GM20431 (cell line): Measurements from ENCODE around the gene CASR.
"Not testable (repeated sequence)": the region's sequence is repeated elsewhere in the genome, so short reads cannot be mapped to it uniquely, and the experiment has no call there.

Experiments used
- in situ Hi-C: fragments of 300-500 bp; cut with MseI, MboI; formaldehyde crosslinking; loops from one replicate; pipeline ENCODE4 v1.15.0; 2020; ENCODE audit warnings: low sequenced_read_pairs; ENCODE audit not compliant: unreplicated experiment

CASR gene, protein sequence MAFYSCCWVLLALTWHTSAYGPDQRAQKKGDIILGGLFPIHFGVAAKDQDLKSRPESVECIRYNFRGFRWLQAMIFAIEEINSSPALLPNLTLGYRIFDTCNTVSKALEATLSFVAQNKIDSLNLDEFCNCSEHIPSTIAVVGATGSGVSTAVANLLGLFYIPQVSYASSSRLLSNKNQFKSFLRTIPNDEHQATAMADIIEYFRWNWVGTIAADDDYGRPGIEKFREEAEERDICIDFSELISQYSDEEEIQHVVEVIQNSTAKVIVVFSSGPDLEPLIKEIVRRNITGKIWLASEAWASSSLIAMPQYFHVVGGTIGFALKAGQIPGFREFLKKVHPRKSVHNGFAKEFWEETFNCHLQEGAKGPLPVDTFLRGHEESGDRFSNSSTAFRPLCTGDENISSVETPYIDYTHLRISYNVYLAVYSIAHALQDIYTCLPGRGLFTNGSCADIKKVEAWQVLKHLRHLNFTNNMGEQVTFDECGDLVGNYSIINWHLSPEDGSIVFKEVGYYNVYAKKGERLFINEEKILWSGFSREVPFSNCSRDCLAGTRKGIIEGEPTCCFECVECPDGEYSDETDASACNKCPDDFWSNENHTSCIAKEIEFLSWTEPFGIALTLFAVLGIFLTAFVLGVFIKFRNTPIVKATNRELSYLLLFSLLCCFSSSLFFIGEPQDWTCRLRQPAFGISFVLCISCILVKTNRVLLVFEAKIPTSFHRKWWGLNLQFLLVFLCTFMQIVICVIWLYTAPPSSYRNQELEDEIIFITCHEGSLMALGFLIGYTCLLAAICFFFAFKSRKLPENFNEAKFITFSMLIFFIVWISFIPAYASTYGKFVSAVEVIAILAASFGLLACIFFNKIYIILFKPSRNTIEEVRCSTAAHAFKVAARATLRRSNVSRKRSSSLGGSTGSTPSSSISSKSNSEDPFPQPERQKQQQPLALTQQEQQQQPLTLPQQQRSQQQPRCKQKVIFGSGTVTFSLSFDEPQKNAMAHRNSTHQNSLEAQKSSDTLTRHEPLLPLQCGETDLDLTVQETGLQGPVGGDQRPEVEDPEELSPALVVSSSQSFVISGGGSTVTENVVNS

DNA sequence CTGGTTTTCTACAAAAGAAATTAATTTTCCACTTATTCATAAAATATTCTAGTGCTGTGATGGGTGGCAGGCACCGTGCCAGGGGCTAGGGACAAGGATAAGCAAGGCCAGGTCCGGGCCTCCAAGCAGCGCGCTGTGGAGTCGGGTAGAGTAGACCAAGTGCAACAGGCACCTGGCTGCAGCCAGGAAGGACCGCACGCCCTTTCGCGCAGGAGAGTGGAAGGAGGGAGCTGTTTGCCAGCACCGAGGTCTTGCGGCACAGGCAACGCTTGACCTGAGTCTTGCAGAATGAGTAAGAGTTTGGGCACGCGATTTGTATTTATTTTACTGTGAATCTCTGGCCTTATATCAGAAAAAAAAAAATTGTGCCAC, at the start of gene CASR:
TSS of gene CASR (plus strand) at position 148 of the 372 bp plus-strand sequence. CDS start 70,522 bp downstream, outside the sequence.
- in situ Hi-C loops, result no loop called here

GRCh38 chr3:122146466-122146865, 37.0 kb upstream of the CASR start:
- in situ Hi-C loops, result no loop called here

GRCh38 chr3:122148941-122149627, 34.4 kb upstream of the CASR start:
- in situ Hi-C loops, result no loop called here

- in situ Hi-C loops, result no loop called here
Observed at GRCh38 chr3:122151480-122151879, 32.0 kb upstream of the CASR start.

DNA sequence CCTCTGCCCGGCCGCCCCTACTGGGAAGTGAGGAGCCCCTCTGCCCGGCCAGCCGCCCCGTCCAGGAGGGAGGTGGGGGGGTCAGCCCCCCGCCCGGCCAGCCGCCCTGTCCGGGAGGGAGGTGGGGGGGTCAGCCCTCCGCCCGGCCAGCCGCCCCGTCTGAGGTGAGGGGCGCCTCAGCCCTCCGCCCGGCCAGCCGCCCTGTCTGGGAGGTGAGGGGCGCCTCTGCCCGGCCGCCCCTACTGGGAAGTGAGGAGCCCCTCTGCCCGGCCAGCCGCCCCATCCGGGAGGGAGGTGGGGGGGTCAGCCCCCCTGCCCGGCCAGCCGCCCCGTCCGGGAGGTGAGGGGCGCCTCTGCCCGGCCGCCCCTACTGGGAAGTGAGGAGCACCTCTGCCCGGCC, 18.5 kb upstream of the CASR start:
- in situ Hi-C loops, result not testable (repeated sequence)

GRCh38 chr3:122167630-122168029, 15.8 kb upstream of the CASR start:
- in situ Hi-C loops, result no loop called here

DNA sequence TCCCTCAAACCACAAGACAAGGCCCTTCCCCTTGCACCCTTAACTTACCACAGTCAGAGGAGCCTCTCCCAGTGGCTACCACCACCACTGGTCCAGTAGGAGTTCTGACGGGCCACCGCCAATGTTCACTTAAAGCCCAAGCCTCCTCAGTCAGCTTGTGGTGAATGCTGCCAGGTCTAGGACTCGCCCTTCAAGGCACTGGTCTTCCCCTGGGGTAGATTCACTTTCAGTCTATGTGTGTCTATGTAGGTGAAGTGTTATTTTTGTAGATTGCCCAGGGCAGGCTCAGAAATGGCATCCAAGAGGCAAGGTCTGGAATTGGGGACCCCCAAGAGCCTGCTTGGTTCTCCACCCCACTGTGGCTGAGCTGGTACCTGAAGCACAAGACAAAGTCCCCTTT, 15.4 kb upstream of the CASR start:
- in situ Hi-C loops, result no loop called here

- in situ Hi-C loops, result no loop called here
Observed at GRCh38 chr3:122169911-122170310, 13.6 kb upstream of the CASR start.

GRCh38 chr3:122171361-122171760, 12.1 kb upstream of the CASR start:
- in situ Hi-C loops, result not testable (repeated sequence)

GRCh38 chr3:122178711-122179110, 4.8 kb upstream of the CASR start:
- in situ Hi-C loops, result no loop called here

DNA sequence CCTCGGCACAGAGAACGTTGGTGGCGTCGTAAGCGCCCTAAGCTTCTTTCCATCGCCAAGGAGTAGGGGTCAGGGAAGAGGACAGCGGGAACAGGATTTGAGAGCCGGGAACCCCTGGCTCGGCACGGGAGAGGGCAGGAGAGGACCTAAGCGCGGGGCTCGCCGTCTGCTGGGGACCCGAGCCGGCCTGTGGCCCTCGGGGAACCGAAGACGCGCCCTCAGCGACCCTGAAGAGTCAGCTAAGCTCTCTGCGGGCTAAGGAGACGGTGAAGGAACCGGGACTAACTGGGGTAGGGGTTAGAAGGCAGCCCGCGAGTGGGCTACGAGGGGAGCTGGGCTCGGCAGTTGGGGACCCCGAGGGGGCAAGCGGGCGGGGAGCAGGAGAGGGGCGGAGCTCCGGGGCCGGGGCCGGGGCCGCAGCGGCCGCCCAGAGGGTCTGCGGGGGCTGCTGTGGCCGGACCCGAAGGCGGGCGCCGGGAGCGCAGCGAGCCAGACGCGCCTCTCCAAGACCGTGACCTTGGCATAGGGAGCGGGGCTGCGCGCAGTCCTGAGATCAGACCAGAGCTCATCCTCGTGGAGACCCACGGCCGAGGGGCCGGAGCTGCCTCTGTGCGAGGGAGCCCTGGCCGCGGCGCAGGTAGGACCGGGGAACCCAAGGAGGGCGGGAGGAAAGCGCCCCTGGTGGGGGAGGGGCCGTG, 574 bp downstream of the CASR start:
- in situ Hi-C loops, result no loop called here

DNA sequence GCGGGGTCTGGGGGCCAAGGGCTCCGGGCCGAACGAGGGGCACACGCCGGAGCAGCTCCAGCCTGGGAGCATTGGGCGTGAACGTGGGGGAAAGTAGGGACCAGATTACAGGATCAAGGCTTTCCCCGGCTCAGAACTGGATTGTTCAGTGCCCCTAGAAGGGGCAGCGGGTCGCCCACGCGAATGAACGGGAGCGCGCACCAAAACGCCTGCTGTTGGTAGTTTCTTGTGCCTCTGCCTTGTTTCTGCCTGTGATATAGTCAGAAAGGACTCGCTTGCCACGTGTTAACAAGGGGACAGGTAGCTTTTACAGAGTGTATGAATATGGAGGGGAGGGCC, 1.1 kb downstream of the CASR start:
- in situ Hi-C loops, result no loop called here

DNA sequence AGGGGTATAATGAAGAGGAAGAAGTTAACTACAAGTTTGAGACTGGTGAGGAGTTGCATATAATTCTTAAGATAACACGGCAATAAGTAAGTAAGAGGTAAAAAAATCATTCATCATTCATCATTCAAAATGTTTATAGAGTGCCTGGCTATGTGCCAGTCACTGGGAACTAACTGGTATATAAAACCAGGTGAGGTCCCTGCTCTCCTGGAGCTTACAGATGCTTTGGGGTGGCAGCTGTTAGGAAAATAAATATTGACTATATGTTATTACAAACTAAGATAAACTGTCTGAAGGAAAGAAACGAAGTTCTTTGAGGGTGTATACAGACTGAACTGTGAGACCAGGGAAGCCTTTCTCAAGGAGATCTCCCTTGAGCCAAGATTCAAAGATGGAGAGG, 2.9 kb downstream of the CASR start:
- in situ Hi-C loops, result no loop called here

DNA sequence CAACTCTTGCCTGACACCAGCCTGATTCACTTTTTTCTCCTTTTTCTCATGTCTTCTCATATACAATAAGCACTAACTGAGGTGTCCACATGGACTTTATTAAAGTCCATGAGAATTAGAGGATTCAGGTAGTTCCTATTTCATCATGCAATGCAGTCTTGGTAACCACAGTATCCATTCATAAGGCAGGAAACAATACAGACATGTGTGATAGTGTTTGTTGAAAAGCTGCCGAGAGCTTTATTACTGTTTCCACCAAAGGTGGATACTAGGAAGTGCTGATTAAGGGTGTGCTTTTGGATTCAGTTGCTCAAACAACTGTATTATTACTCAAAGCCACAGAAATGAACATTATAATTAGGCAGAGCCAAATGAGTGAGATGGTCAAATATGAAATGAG, 5.3 kb downstream of the CASR start:
- in situ Hi-C loops, result no loop called here

DNA sequence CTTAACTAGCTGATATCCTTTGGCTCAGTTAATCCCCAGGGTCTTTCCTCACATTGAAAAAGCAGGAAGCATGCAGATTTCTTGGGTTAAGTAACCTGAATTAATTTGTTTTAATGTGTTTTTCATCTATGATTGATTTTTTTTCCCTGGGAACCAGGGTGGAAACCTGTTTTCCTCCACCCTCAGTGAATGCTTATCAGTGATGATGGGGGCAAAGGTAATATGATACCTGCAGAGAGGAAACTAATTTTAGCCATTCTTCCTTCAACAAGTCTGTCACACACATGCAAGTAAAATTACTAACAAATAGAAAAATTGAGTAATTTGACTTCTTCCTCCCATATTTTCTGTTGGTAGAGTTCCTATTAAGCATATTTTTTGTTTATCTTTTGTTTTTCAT, 5.9 kb downstream of the CASR start:
- in situ Hi-C loops, result no loop called here

DNA sequence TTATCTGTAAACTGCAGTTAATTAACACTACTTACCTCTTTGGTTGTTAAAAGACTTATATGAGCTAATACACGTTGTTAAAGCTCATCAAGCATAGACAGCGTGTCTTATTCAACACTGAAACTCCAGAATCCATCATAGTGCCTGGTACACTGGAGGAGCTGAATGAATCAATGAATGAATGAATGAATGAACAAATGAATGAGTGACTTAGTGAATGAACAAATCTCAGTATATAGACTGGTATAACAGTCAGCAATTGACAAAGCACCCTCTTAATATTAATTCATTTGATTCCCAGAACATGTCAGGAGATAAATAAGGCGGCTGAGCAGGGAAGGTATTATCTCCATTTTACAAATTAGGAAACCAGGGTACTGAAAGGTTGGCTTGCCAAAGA, 7.1 kb downstream of the CASR start:
- in situ Hi-C loops, result no loop called here

DNA sequence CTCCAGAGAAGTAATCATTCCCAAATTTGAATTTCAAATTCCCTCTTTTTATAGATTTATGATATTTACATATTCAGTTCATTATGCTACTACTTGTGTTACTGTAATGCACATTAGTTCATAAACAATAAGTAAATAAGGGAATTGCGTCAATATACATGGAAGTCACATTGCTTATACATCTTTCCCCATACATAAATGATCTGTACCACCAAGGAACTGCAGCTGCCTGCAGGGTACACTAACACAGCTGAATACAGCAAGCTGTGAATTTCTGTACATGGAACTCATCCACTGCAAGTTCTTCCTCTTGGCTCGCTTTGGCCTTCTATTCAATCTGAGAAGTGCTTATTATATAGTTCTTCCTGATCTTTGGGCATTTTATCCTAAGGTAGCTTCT, 15.5 kb downstream of the CASR start:
- in situ Hi-C loops, result no loop called here

DNA sequence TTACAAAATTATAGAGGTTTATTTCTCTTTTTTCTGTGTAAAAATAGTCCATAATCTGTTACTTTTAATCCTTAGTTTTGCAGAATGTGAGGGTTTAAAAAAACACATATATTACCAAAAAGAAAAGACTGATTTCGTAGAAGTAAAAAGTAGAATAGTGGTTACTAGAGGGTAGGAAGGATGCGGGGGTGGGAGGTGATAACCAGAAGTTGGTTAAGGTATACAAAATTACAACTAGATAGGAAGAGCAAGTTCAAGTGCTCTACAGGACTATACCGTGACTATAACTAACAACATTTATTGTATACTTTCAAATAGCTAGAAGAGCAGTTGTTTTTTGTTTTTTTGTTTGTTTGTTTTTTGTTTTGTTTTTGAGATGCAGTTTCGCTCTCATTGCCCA, 16.1 kb downstream of the CASR start:
- in situ Hi-C loops, result no loop called here

- in situ Hi-C loops, result no loop called here
Observed at GRCh38 chr3:122200661-122201060, 17.2 kb downstream of the CASR start.

DNA sequence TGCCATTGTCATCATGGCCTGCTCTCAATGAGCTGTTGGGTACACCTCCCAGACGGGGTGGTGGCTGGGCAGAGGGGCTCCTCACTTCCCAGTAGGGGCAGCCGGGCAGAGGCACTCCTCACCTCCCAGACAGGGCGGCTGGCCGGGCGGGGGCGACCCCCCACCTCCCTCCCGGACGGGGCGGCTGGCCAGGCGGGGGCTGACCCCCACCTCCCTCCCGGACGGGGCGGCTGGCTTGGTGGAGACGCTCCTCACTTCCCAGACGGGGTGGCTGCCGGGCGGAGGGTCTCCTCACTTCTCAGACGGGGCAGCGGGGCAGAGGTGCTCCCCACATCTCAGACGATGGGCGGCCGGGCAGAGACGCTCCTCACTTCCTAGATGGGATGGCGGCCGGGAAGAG, 18.0 kb downstream of the CASR start:
- in situ Hi-C loops, result not testable (repeated sequence)
